GM12878 (cell line): Measurements from ENCODE around the gene STK32B. TPM values are rescaled to one million over a fixed set of nuclear protein-coding genes. Genes with fewer than 3 reads are reported as not detected.

Experiments used
- ATAC-seq: fragments of 200-7000 bp; cut with Tn5 transposase; 3 replicates; pipeline ENCODE4 v1.9.1; 2020; ENCODE audit warnings: mild to moderate bottlenecking, moderate library complexity
- BruUV-seq: library from RNA; stranded (reverse); fragments of 400-500 nt; replicated peaks from 2 replicates; lab custom pipeline; 2021; lab: Mats Ljungman, UMichigan
- CTCF ChIA-PET: fragments of 300-600 bp; sonication (Branson Sonifier 250); formaldehyde crosslinking; extraction: SDS; loops from one replicate; lab custom pipeline; 2021; ENCODE audit warnings: inconsistent platforms; lab: Yijun Ruan, JAX
- POLR2A ChIA-PET: fragments of 350-600 bp; formaldehyde crosslinking; extraction: SDS; loops from one replicate; lab custom pipeline; 2021; ENCODE audit warnings: inconsistent platforms; lab: Charles Lee
- RAD21 ChIA-PET: fragments of 300-600 bp; sonication (Branson Sonifier 250); formaldehyde crosslinking; loops from one replicate; lab custom pipeline; 2023; ENCODE audit warnings: antibody characterized with exemption; ENCODE audit not compliant: unreplicated experiment; lab: Charles Lee
- SMC1A ChIA-PET: fragments of 300-600 bp; sonication (Branson Sonifier 250); formaldehyde crosslinking; loops from one replicate; lab custom pipeline; 2023; ENCODE audit not compliant: unreplicated experiment, uncharacterized antibody; lab: Charles Lee
- DNase-seq: peaks from one replicate; pipeline ENCODE4 v3.0.0-alpha.2; 2011; ENCODE audit warnings: low read depth, low spot score
- FAIRE-seq: peaks from 3 replicates; lab custom pipeline; 2011; peaks lifted over from hg19 to GRCh38; lab: Jason Lieb, UNC
- H2AFZ ChIP-seq: 2 replicates; pipeline ENCODE4 v1.6.0; 2011; ENCODE audit warnings: low read depth, low read length, control low read depth; ENCODE audit not compliant: control insufficient read depth
- H3K27ac ChIP-seq: 2 replicates; pipeline ENCODE4 v1.5.1; 2011; ENCODE audit warnings: control low read depth; ENCODE audit not compliant: control insufficient read depth, insufficient read depth
- H3K27me3 ChIP-seq, 2 experiments: replicated peaks in 1 of 2; 2 replicates each; pipeline versions ENCODE4 v1.6.0 to v1.6.1; 2011; ENCODE audit warnings: low read length in 1 of 2; ENCODE audit not compliant: control insufficient read depth in 2 of 2, insufficient read depth in 2 of 2
- H3K36me3 ChIP-seq, 2 experiments: 2 replicates each; pipeline ENCODE4 v1.5.1; 2011; ENCODE audit warnings: low read length in 1 of 2; ENCODE audit not compliant: control insufficient read depth in 2 of 2, insufficient read depth in 2 of 2
- H3K4me1 ChIP-seq: 2 replicates; pipeline ENCODE4 v1.6.1; 2011; ENCODE audit warnings: mild to moderate bottlenecking, low read length, moderate library complexity, mixed read lengths; ENCODE audit not compliant: control insufficient read depth, insufficient read depth
- H3K4me2 ChIP-seq: 2 replicates; pipeline ENCODE4 v1.6.0; 2011; ENCODE audit warnings: control low read depth; ENCODE audit not compliant: control insufficient read depth, insufficient read depth
- H3K4me3 ChIP-seq: fragments of 200-600 bp; sonication (generic); 2 replicates; pipeline ENCODE4 v1.5.1; 2016
- H3K79me2 ChIP-seq: 2 replicates; pipeline ENCODE4 v1.6.0; 2011; ENCODE audit warnings: low read length; ENCODE audit not compliant: control insufficient read depth, insufficient read depth
- H3K9ac ChIP-seq: 2 replicates; pipeline ENCODE4 v1.8.0; 2011; ENCODE audit warnings: low read length, control low read depth, mixed read lengths; ENCODE audit not compliant: control insufficient read depth, insufficient read depth
- H3K9me3 ChIP-seq: replicated peaks from 3 replicates; pipeline ENCODE4 v1.5.1; 2011; ENCODE audit warnings: mild to moderate bottlenecking, low read length; ENCODE audit not compliant: control insufficient read depth, insufficient read depth
- H4K20me1 ChIP-seq: 2 replicates; pipeline ENCODE4 v1.6.0; 2011; ENCODE audit not compliant: control insufficient read depth, insufficient read depth
- CUX1 ChIP-seq: IDR thresholded peaks from 2 replicates; pipeline ENCODE4 v1.6.1; 2012; ENCODE audit warnings: improper control_type of control experiment, low read depth, low read length; ENCODE audit not compliant: insufficient replicate concordance
- EED ChIP-seq: sonication (generic); IDR thresholded peaks from 2 replicates; pipeline ENCODE4 v1.6.1; 2016; ENCODE audit warnings: antibody characterized with exemption, low read depth
- HDAC2 ChIP-seq: fragments of 200-600 bp; sonication (generic); IDR thresholded peaks from 2 replicates; pipeline ENCODE4 v1.6.1; 2017
- MEF2A ChIP-seq: IDR thresholded peaks from 2 replicates; pipeline ENCODE4 v1.6.1; 2011; ENCODE audit warnings: low read depth, mild to moderate bottlenecking, low read length, moderate library complexity; ENCODE audit not compliant: insufficient read depth
- PBX3 ChIP-seq: IDR thresholded peaks from 2 replicates; pipeline ENCODE4 v1.6.1; 2011; ENCODE audit warnings: mild to moderate bottlenecking, low read depth, low read length, moderate library complexity; ENCODE audit not compliant: insufficient replicate concordance
- POU2F2 ChIP-seq: IDR thresholded peaks from 3 replicates; pipeline ENCODE4 v1.6.1; 2011; ENCODE audit warnings: low read depth, mild to moderate bottlenecking, low read length, borderline replicate concordance
- RCOR1 ChIP-seq: conservative IDR thresholded peaks from 2 replicates; pipeline ENCODE4 v1.6.1; 2012; ENCODE audit warnings: low read depth, low read length, improper control_type of control experiment
- RELA ChIP-seq: fragments of 450-650 bp; IDR thresholded peaks from 2 replicates; pipeline ENCODE4 v1.8.0; 2014; ENCODE audit warnings: borderline replicate concordance; ENCODE audit not compliant: partially characterized antibody
- TAF1 ChIP-seq: IDR thresholded peaks from 2 replicates; pipeline ENCODE4 v1.6.1; 2011; ENCODE audit warnings: mild to moderate bottlenecking, low read depth, low read length, borderline replicate concordance
- ZBTB40 ChIP-seq: fragments of 450-650 bp; IDR thresholded peaks from 2 replicates; pipeline ENCODE4 v1.6.1; 2016; ENCODE audit warnings: mild to moderate bottlenecking, moderate library complexity, borderline replicate concordance
- WGBS: methylation state at CpG from one replicate; pipeline ENCODE4 v1.1.6; 2016; ENCODE audit warnings: low lambda C conversion rate; ENCODE audit not compliant: insufficient replicate concordance, insufficient coverage; ENCODE audit errors: missing lambda C conversion rate; 5-methylcytosine and 5-hydroxymethylcytosine counted together
- in situ Hi-C: fragments of 300-500 bp; cut with MboI; formaldehyde crosslinking; loops from 9 replicates; pipeline ENCODE4 v1.14.3; 2018; ENCODE audit warnings: mixed read lengths
- intact Hi-C: fragments of 100-400 bp; cut with micrococcal nuclease; formaldehyde crosslinking; loops from one replicate; pipeline ENCODE4 v1.14.2; 2022; ENCODE audit not compliant: unreplicated experiment
- polyA plus RNA-seq, 11 experiments: library from polyadenylated mRNA; depleted of rRNA in 4 of 11; unstranded in 6 of 11; stranded (reverse) in 5 of 11; fragments of >200 nt; fragmentation: Nextera tagmentation in 4 of 11; fragmentation: Illumina TruSeq in 1 of 11; extraction: Ambion mirVana in 4 of 11; extraction: Trizol in 1 of 11; gene quantifications; 1 replicate in 1 of 11; 2 replicates in 10 of 11; pipeline versions ENCODE4 v1.2.1 to v1.2.3, GENCODE V29; 2011 to 2016; ENCODE audit warnings: inconsistent platforms in 2 of 11, missing spikeins in 2 of 11, low read depth in 1 of 11
- total RNA-seq, 4 experiments: library from RNA; depleted of rRNA in 3 of 4; stranded (reverse); fragments of >200 nt in 3 of 4; fragmentation: Illumina TruSeq in 1 of 4; extraction: Trizol in 1 of 4; gene quantifications; 2 replicates each; pipeline versions ENCODE4 v1.2.1 to v1.2.3, GENCODE V29; 2013 to 2021

STK32B gene
- total and polyA plus RNA-seq, 10 of the 15 experiments (the other 5 are each of a cell fraction or from before 2014, with no cell fraction given): 0.04 to 0.12 (median 0.08) TPM; not detected in 7

- TF ChIP-seq TAF1 (no peak), CUX1 (no peak), MEF2A (no peak)
- TF ChIP-seq, all 136 proteins: peak for 0
Observed at GRCh38 chr4:5036239-5036638, 15.0 kb upstream of the STK32B start (continued).

- Histone ChIP-seq H3K4me2 (no peak overlapping the region), H3K4me3 (no peak overlapping the region)
- POLR2A ChIA-PET: no interaction called here
- no peak for TF ChIP-seq RELA
- TF ChIP-seq ZBTB40: no peak
- no peak for TF ChIP-seq HDAC2
- TF ChIP-seq PBX3: no peak
- no peak for TF ChIP-seq RCOR1
- TF ChIP-seq EED: no peak
- no peak for TF ChIP-seq POU2F2
Observed at GRCh38 chr4:5037553-5038551, 13.4 kb upstream of the STK32B start.

More at GRCh38 chr4:5037553-5038551, 13.4 kb upstream of the STK32B start:
- intact Hi-C loops (no loop called here), in situ Hi-C loops (no loop called here)
- RAD21 ChIA-PET: no interaction called here
- no peak overlapping the region for H3K27ac ChIP-seq
- no peaks in the 10 kb centered on the region for H3K36me3 ChIP-seq
- no peaks in the 10 kb centered on the region for H4K20me1 ChIP-seq
- FAIRE-seq (no peak), ATAC-seq (no peak), DNase-seq (no peak)
- H3K27me3 ChIP-seq: no peaks in the 10 kb centered on the region
- H3K79me2 ChIP-seq: no peaks in the 10 kb centered on the region
- CTCF ChIA-PET: no interaction called here
- BruUV-seq: no TSS peak
- H2AFZ ChIP-seq: no peak overlapping the region
- no peaks in the 10 kb centered on the region for H3K9me3 ChIP-seq
- H3K9ac ChIP-seq: no peak overlapping the region
- peaks cover 2% of the 10 kb centered on the region; the same call in 1 of the 2 replicates for H3K4me1 ChIP-seq
- 24% methylated on average over 8 of the region's 8 CpGs for WGBS
- SMC1A ChIA-PET: no interaction called here
